ENCODE measurements around the gene BCAS1. TPM values are rescaled to one million over a fixed set of nuclear protein-coding genes. Genes with fewer than 3 reads are reported as not detected.

The BCAS1 gene
- total RNA-seq, 1 donor from 2014 or later, result 0.81 TPM

- DNase-seq (no peak), ATAC-seq (no peak)
- Histone ChIP-seq H3K4me1 (peaks cover 22% of the 10 kb centered on the region), H3K36me3 (no peaks in the 10 kb centered on the region), H3K27ac (no peak overlapping the region), H3K27me3 (no peaks in the 10 kb centered on the region), H3K9me3 (no peaks in the 10 kb centered on the region), H3K4me3 (no peak overlapping the region)
- TF ChIP-seq CTCF (IDR thresholded peaks at IDR 0.05), result no peak
- intact Hi-C loops (cut with DNase I), result no loop called here
Measured at GRCh38 chr20:53931597-53931996, 138.8 kb downstream of the BCAS1 start.

GRCh38 chr20:53930651-53931504, 139.5 kb downstream of the BCAS1 start:
- no peaks in the 10 kb centered on the region for H3K9me3 ChIP-seq
- DNase-seq (no peak), ATAC-seq (no peak)
- no peak overlapping the region for H3K27ac ChIP-seq
- H3K27me3 ChIP-seq, result no peaks in the 10 kb centered on the region
- H3K4me3 ChIP-seq, result no peak overlapping the region
- no peaks in the 10 kb centered on the region for H3K36me3 ChIP-seq
- TF ChIP-seq CTCF (IDR thresholded peaks at IDR 0.05), result no peak
- intact Hi-C loops (cut with DNase I), result no loop called here
- H3K4me1 ChIP-seq, result peaks cover 27% of the 10 kb centered on the region

GRCh38 chr20:53929974-53930650, 140.3 kb downstream of the BCAS1 start:
- DNase-seq, result no peak
- no peak for TF ChIP-seq CTCF (IDR thresholded peaks at IDR 0.05)
- Histone ChIP-seq H3K4me1 (peaks cover 22% of the 10 kb centered on the region), H3K27me3 (no peaks in the 10 kb centered on the region), H3K36me3 (no peaks in the 10 kb centered on the region), H3K27ac (no peak overlapping the region), H3K9me3 (no peaks in the 10 kb centered on the region), H3K4me3 (no peak overlapping the region)
- intact Hi-C loops (cut with DNase I), result no loop called here
- ATAC-seq, result no peak

- Histone ChIP-seq H3K27ac (no peak overlapping the region), H3K36me3 (no peaks in the 10 kb centered on the region), H3K4me1 (peaks cover 15% of the 10 kb centered on the region), H3K9me3 (no peaks in the 10 kb centered on the region), H3K4me3 (no peak overlapping the region), H3K27me3 (no peaks in the 10 kb centered on the region)
- no peak for TF ChIP-seq CTCF (IDR thresholded peaks at IDR 0.05)
- no peak for ATAC-seq
- intact Hi-C loops (cut with DNase I), result no loop called here
- no peak for DNase-seq
Measured at GRCh38 chr20:53929399-53929798, 141.0 kb downstream of the BCAS1 start.

- intact Hi-C loops (cut with DNase I), result no loop called here
- no peaks in the 10 kb centered on the region for H3K9me3 ChIP-seq
- ATAC-seq (no peak), DNase-seq (no peak)
- no peak for TF ChIP-seq CTCF (IDR thresholded peaks at IDR 0.05)
- H3K4me1 ChIP-seq, result peaks cover 13% of the 10 kb centered on the region
- no peak overlapping the region for H3K27ac ChIP-seq
- H3K27me3 ChIP-seq, result no peaks in the 10 kb centered on the region
- H3K36me3 ChIP-seq, result no peaks in the 10 kb centered on the region
- no peak overlapping the region for H3K4me3 ChIP-seq
Measured at GRCh38 chr20:53927990-53928389, 142.4 kb downstream of the BCAS1 start.

Measured in upper lobe of right lung (tissue), 1 donor.